HG03439 (cell line): Measurements from ENCODE around the gene FOXO4.

Experiments used
- ATAC-seq: cut with Tn5 transposase; IDR thresholded peaks from one replicate; pipeline ENCODE4 v1.9.1; 2021; ENCODE audit warnings: mild to moderate bottlenecking, moderate library complexity; ENCODE audit not compliant: unreplicated experiment

FOXO4 gene

DNA sequence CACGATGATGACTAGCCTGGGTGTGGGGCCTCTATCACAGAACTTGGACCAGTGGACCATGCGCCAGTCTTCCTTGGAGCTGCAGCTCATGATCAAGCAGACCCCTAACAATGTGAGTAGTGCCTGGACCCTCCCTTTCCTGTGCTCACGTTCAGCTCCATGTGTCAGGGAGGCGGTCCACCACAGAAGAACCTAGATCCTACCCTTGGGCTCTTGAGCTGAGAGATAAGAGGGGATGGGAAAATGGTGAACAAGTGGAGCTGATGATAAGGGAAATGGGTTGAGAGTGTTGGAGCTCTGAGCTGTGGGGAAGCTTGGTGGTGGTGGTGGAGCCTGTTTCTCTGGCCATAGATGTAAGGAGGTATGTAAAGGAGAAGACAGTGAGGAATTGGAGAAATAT lies 35.9 kb downstream of the FOXO4 start:
- no peak for ATAC-seq

DNA sequence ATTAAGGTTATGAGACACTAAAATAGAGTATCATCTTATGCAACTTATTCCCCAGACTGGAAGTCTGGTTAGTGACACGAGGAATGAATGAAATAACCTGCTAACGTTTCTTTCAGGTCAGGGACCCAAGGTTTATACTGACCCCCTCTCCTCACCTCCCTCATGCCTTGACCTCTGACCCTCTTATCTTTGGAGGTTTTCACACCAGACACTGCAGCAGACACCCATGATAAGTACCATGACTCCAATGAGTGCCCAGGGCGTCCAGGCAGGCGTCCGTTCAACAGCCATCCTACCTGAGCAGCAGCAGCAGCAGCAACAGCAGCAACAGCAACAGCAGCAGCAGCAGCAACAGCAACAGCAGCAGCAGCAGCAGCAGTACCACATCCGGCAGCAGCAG lies 44.8 kb downstream of the FOXO4 start:
- ATAC-seq: no peak

- no peak for ATAC-seq
Observed at GRCh38 chrX:71143508-71143907, 47.9 kb downstream of the FOXO4 start.

GRCh38 chrX:71144651-71145050 lies 49.0 kb downstream of the FOXO4 start, which contains the start of gene NLGN3:
Gene NLGN3 (plus strand): TSS chrX:71144841. CDS start chrX:71147750, 2,909 bp downstream.
- no peak for ATAC-seq

DNA sequence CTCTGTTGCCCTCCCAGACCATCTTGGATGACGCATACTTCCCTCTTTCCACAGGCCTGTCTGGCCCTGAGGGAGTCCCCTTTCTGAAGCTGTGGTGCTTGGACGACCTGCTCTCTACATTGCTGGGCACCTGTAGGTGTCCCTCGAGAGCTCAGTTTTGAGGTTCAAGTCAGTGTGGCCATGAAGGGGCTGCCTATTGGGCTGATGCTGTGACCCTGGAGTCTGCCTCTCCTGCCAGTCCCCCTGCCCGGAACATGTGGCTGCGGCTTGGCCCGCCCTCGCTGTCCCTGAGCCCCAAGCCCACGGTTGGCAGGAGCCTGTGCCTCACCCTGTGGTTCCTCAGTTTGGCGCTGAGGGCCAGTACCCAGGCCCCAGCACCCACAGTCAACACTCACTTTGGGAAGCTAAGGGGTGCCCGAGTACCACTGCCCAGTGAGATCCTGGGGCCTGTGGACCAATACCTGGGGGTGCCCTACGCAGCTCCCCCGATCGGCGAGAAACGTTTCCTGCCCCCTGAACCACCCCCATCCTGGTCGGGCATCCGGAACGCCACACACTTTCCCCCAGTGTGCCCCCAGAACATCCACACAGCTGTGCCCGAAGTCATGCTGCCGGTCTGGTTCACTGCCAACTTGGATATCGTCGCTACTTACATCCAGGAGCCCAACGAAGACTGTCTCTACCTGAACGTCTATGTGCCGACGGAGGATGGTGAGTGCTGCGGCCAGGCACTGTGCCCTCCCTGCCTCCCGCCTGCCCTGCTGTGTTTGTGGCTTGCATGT lies 52.0 kb downstream of the FOXO4 start:
- ATAC-seq: no peak

DNA sequence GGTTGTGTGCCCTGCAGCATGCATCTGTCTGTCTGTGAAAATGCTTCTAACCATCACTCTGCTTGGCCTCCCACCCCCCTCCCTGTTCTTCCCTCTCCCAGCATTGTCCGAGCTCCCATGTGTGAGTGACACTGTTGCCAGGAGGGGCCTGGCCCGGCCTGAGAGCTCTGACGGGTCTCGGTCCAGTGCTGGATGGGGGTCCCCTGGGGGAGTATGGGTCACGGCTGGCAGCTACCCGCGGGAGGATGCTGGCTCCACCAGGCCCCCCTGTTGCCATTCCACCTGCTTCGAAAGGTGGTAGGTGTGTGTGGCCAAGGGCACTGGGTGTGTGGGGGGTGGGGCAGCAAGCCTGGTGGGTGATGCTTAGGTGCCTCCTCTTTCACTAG lies 52.6 kb downstream of the FOXO4 start:
- no peak for ATAC-seq

- no peak for ATAC-seq
Observed at GRCh38 chrX:71151366-71151765, 55.7 kb downstream of the FOXO4 start.
